ENCODE data around the gene ZBED4.
"Not testable (repeated sequence)": the region's sequence is repeated elsewhere in the genome, so short reads cannot be mapped to it uniquely, and the experiment has no call there.

ZBED4 gene

DNA sequence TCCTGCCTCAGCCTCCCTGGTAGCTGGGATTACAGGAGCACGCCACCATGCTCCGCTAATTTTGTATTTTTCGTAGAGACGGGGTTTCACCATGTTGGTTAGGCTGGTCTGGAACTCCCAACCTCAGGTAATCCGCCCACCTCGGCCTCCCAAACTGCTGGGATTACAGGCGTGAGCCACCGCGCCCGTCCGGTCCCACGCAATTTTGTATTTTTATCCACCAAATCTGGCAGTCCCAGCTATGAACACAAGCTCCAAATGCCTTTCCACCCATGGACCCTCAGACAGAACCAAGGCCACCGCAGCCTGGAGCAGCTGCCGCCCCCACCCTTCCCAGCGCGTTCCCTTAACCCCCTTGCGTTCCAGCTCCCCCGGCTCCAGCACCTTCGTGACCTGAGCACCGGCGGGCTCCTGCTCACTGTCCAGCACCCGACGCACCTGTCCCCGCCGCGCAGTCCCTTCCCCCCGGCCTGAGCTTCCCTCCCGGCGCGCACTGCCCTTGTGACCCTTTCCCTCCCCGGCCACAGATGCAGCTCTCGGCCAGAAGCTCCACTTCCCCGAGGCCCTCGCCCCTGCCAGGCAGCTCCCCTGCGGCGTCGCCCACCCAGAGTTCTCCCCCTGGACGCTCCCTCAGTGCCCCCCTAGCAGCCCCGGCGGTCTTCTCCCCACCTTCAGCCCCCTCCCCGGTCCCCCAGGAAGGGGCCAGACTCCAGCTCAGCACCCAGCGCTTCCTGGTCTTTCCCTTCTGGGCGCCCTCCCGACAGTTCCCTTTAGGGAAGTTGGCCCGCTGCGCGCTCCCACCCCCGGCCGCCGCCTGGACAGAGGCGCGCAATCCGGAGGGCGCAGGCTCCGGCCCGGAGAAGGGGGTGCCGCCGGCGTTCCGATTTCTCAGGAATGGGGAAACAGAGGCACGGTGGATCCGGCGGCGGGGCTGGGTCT, 5.6 kb upstream of the ZBED4 start:
- ChIA-PET POLR2A (ENCODE audit: low non-redundant PET) (no interaction called here), CTCF (no interaction called here)
- H3K27ac ChIP-seq: no peak overlapping the region
- TF ChIP-seq, protein P1, sequence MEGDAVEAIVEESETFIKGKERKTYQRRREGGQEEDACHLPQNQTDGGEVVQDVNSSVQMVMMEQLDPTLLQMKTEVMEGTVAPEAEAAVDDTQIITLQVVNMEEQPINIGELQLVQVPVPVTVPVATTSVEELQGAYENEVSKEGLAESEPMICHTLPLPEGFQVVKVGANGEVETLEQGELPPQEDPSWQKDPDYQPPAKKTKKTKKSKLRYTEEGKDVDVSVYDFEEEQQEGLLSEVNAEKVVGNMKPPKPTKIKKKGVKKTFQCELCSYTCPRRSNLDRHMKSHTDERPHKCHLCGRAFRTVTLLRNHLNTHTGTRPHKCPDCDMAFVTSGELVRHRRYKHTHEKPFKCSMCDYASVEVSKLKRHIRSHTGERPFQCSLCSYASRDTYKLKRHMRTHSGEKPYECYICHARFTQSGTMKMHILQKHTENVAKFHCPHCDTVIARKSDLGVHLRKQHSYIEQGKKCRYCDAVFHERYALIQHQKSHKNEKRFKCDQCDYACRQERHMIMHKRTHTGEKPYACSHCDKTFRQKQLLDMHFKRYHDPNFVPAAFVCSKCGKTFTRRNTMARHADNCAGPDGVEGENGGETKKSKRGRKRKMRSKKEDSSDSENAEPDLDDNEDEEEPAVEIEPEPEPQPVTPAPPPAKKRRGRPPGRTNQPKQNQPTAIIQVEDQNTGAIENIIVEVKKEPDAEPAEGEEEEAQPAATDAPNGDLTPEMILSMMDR (conservative IDR thresholded peaks at IDR 0.05; ENCODE audit: low read depth): no peak
- DNase-seq (ENCODE audit: low spot score): no peak

- CTCF ChIA-PET: no interaction called here
- POLR2A ChIA-PET (ENCODE audit: low non-redundant PET): no interaction called here
- DNase-seq (ENCODE audit: low spot score): no peak
- TF ChIP-seq, protein P1 (conservative IDR thresholded peaks at IDR 0.05; ENCODE audit: low read depth): no peak
- no peak overlapping the region for H3K27ac ChIP-seq
Measured at GRCh38 chr22:49848690-49849160, 4.9 kb upstream of the ZBED4 start.

DNA sequence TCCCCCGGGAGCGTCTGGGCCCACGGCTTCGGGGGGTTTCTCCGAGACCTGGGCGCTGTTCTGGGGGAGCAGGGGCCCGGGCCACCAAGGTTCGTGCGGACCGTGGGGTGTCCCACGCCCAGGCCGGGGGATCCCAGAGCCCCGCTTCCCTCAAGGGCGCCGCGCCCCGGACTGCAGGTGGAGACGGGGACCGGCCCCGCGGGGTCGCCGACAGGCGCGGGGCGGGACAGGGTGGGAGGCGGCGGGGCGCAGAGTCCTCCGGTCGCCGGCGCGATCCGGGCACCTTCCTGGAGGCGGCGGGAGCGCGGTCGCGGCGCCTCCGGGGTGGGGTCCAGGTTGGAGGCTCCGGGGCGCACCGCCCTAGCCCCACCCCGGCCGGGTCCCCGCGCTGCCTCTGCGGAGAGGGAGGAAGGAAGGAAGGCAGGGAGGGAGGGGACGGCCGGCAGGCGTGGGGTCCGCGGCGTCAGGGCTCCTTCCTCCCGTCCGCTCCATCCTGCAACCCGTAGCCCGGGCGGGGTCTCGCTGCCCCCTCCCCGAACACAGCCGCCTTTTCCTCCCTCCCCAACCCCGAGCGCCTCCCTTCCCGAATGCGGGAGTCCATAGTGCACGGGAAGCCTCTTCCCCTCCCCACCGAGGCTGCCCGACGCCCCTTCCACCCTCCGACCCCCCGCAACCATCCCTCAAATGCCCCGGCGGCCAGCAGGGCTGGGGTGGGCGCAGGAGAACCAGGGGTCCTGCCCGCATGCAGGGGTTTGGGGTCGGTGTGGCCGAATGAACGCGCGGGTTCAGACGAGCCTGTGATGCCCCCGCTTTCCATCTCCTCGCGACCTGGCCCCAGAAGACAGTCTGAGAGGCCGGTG, 4.3 kb upstream of the ZBED4 start:
- H3K27ac ChIP-seq: no peak overlapping the region
- TF ChIP-seq, protein P1 (conservative IDR thresholded peaks at IDR 0.05; ENCODE audit: low read depth): no peak
- CTCF ChIA-PET: no interaction called here
- POLR2A ChIA-PET (ENCODE audit: low non-redundant PET): no interaction called here
- DNase-seq (ENCODE audit: low spot score): no peak

GRCh38 chr22:49850021-49850911, 3.4 kb upstream of the ZBED4 start:
- TF ChIP-seq, protein P1 (conservative IDR thresholded peaks at IDR 0.05; ENCODE audit: low read depth): no peak
- no peak overlapping the region for H3K27ac ChIP-seq
- POLR2A ChIA-PET (ENCODE audit: low non-redundant PET): no interaction called here
- no peak for DNase-seq (ENCODE audit: low spot score)
- CTCF ChIA-PET: no interaction called here

- ChIA-PET POLR2A (ENCODE audit: low non-redundant PET) (interaction anchor here (0.7 kb wide), 1 partner anchor 22 kb away, joined by 3 read pairs; no protein-coding TSS in a partner anchor), CTCF (no interaction called here)
- TF ChIP-seq, protein P1 (conservative IDR thresholded peaks at IDR 0.05; ENCODE audit: low read depth): no peak
- no peak for DNase-seq (ENCODE audit: low spot score)
- no peak overlapping the region for H3K27ac ChIP-seq
Measured at GRCh38 chr22:49850959-49851802, 2.5 kb upstream of the ZBED4 start.

GRCh38 chr22:49852568-49852897, 1.1 kb upstream of the ZBED4 start:
- POLR2A ChIA-PET (ENCODE audit: low non-redundant PET); CTCF ChIA-PET: not testable (repeated sequence)

More at GRCh38 chr22:49852568-49852897, 1.1 kb upstream of the ZBED4 start:
- not testable (repeated sequence) for DNase-seq (ENCODE audit: low spot score)
- H3K27ac ChIP-seq: peak overlapping the region; percentile 94

Data from RWPE1 (cell line).